ENCODE measurements around the gene NSUN4.

DNA sequence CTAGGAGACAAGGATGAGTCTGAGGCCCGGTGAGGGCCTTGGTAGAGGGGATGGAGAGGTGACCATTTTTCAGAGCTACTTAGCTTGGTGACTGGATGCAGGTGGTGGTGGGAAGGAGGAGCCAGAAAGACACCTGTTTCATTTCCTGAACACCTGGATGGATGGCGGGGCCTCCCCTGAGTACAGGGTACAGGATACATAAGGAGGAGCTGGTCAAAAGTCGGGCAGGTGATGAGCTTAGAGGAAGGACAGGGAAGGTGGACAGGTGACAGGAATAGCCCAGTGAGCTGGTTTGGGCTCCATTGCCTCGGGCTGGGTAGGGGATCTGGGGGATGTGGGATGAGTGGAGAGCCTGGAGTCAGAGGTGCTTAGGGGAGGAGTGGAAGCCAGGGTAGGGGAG lies 59.8 kb downstream of the NSUN4 start:
- TF ChIP-seq POLR2AphosphoS5 (IDR thresholded peaks at IDR 0.05), result no peak
- TF ChIP-seq, protein P1, sequence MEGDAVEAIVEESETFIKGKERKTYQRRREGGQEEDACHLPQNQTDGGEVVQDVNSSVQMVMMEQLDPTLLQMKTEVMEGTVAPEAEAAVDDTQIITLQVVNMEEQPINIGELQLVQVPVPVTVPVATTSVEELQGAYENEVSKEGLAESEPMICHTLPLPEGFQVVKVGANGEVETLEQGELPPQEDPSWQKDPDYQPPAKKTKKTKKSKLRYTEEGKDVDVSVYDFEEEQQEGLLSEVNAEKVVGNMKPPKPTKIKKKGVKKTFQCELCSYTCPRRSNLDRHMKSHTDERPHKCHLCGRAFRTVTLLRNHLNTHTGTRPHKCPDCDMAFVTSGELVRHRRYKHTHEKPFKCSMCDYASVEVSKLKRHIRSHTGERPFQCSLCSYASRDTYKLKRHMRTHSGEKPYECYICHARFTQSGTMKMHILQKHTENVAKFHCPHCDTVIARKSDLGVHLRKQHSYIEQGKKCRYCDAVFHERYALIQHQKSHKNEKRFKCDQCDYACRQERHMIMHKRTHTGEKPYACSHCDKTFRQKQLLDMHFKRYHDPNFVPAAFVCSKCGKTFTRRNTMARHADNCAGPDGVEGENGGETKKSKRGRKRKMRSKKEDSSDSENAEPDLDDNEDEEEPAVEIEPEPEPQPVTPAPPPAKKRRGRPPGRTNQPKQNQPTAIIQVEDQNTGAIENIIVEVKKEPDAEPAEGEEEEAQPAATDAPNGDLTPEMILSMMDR (IDR thresholded peaks at IDR 0.05), result no peak
- TF ChIP-seq POLR2A (IDR thresholded peaks at IDR 0.05), result no peak
